Suprapubic skin (tissue), 4 donors: ENCODE results near the gene CYP46A1. TPM values are rescaled to one million over a fixed set of nuclear protein-coding genes. Genes with fewer than 3 reads are reported as not detected.
A peak's percentile ranks its signal among the peaks of the same experiment; 100 is the strongest.

Source experiments
- DNase-seq, 2 donors: peaks; one replicate each; pipeline ENCODE4 v3.0.0-alpha.2; 2019; ENCODE audit warnings: low spot score in 2 of 2
- H3K27ac ChIP-seq: fragments of 200-600 bp; sonication (generic); one replicate; pipeline ENCODE4 v1.5.1; 2019
- H3K27me3 ChIP-seq: fragments of 200-600 bp; sonication (generic); one replicate; pipeline ENCODE4 v1.5.1; 2019
- H3K36me3 ChIP-seq: fragments of 200-600 bp; sonication (generic); one replicate; pipeline ENCODE4 v1.5.1; 2019
- H3K4me1 ChIP-seq: fragments of 200-600 bp; sonication (generic); one replicate; pipeline ENCODE4 v1.5.1; 2019
- H3K4me3 ChIP-seq: fragments of 200-600 bp; sonication (generic); one replicate; pipeline ENCODE4 v1.5.1; 2019; ENCODE audit warnings: mild to moderate bottlenecking
- H3K9me3 ChIP-seq: fragments of 200-600 bp; sonication (generic); one replicate; pipeline ENCODE4 v1.5.1; 2019
- CTCF ChIP-seq, 2 donors: fragments of 200-600 bp in 1 of 2; fragments of 450-650 bp in 1 of 2; sonication (generic) in 1 of 2; IDR thresholded peaks; one replicate each; pipeline ENCODE4 v1.5.1; 2016 to 2019; ENCODE audit warnings: antibody characterized with exemption in 2 of 2, mild to moderate bottlenecking in 1 of 2, moderate library complexity in 1 of 2
- EP300 ChIP-seq: sonication (generic); formaldehyde crosslinking; IDR thresholded peaks from one replicate; pipeline ENCODE4 v1.6.1; 2017; ENCODE audit warnings: antibody characterized with exemption
- POLR2A ChIP-seq, 2 donors: fragments of 450-650 bp; IDR thresholded peaks; one replicate each; pipeline ENCODE4 v1.6.1; 2017; ENCODE audit warnings: antibody characterized with exemption in 2 of 2, mild to moderate bottlenecking in 2 of 2, moderate library complexity in 2 of 2
- POLR2AphosphoS5 ChIP-seq, 3 donors: sonication (generic); formaldehyde crosslinking; IDR thresholded peaks; one replicate each; pipeline ENCODE4 v1.6.1; 2017; ENCODE audit warnings: antibody characterized with exemption in 3 of 3
- WGBS: methylation state at CpG from one replicate; pipeline ENCODE4 v1.1.5; 2018; 5-methylcytosine and 5-hydroxymethylcytosine counted together
- total RNA-seq, 4 donors: library from RNA; depleted of rRNA; stranded (reverse); fragments of >200 nt; gene quantifications; one replicate each; pipeline ENCODE4 v1.1.0, GENCODE V29; 2016

CYP46A1 gene
- total RNA-seq, 4 donors from 2014 or later: 0.47 to 2.0 (median 1.0) TPM; not detected in 1

GRCh38 chr14:99749142-99749541, 65.0 kb downstream of the CYP46A1 start:
- no peak overlapping the region for H3K4me3 ChIP-seq
- no peaks in the 10 kb centered on the region for H3K9me3 ChIP-seq
- no peaks in the 10 kb centered on the region for H3K36me3 ChIP-seq
- peaks cover 67% of the 10 kb centered on the region for H3K4me1 ChIP-seq
- H3K27me3 ChIP-seq: peaks cover 19% of the 10 kb centered on the region
- peak in 1 of 2 donors; percentile 14 for TF ChIP-seq CTCF (IDR thresholded peaks at IDR 0.05)
- no peak for TF ChIP-seq EP300
- WGBS: 77% methylated on average over 13 of the region's 13 CpGs
- H3K27ac ChIP-seq: no peak overlapping the region
- DNase-seq: no peak

GRCh38 chr14:99749763-99750715, 65.9 kb downstream of the CYP46A1 start:
- TF ChIP-seq POLR2AphosphoS5 (IDR thresholded peaks at IDR 0.05) (no peak), CTCF (IDR thresholded peaks at IDR 0.05) (no peak), POLR2A (IDR thresholded peaks at IDR 0.05) (no peak), EP300 (no peak)
- DNase-seq: no peak
- Histone ChIP-seq H3K36me3 (no peaks in the 10 kb centered on the region), H3K4me1 (peaks cover 66% of the 10 kb centered on the region), H3K27ac (no peak overlapping the region), H3K9me3 (no peaks in the 10 kb centered on the region), H3K4me3 (no peak overlapping the region), H3K27me3 (peaks cover 19% of the 10 kb centered on the region)
- 69% methylated on average over 16 of the region's 23 CpGs for WGBS

GRCh38 chr14:99750746-99751450, 66.8 kb downstream of the CYP46A1 start:
- Histone ChIP-seq H3K36me3 (no peaks in the 10 kb centered on the region), H3K27me3 (peaks cover 19% of the 10 kb centered on the region), H3K9me3 (no peaks in the 10 kb centered on the region), H3K27ac (no peak overlapping the region), H3K4me3 (no peak overlapping the region), H3K4me1 (peaks cover 66% of the 10 kb centered on the region)
- DNase-seq: no peak
- no peak for TF ChIP-seq CTCF (IDR thresholded peaks at IDR 0.05)
- TF ChIP-seq POLR2AphosphoS5 (IDR thresholded peaks at IDR 0.05): no peak
- no peak for TF ChIP-seq POLR2A (IDR thresholded peaks at IDR 0.05)
- no peak for TF ChIP-seq EP300
- 91% methylated on average over 9 of the region's 11 CpGs for WGBS

GRCh38 chr14:99751539-99752485, 67.7 kb downstream of the CYP46A1 start:
- H3K9me3 ChIP-seq: no peaks in the 10 kb centered on the region
- H3K27me3 ChIP-seq: peaks cover 19% of the 10 kb centered on the region
- DNase-seq: no peak
- H3K36me3 ChIP-seq: no peaks in the 10 kb centered on the region
- TF ChIP-seq EP300: no peak
- no peak for TF ChIP-seq POLR2AphosphoS5 (IDR thresholded peaks at IDR 0.05)
- no peak for TF ChIP-seq CTCF (IDR thresholded peaks at IDR 0.05)
- no peak for TF ChIP-seq POLR2A (IDR thresholded peaks at IDR 0.05)
- WGBS: 70% methylated on average over 22 of the region's 25 CpGs
- H3K4me3 ChIP-seq: no peak overlapping the region
- H3K4me1 ChIP-seq: peaks cover 66% of the 10 kb centered on the region
- no peak overlapping the region for H3K27ac ChIP-seq
